WTC11 (cell line): ENCODE measurements around the gene RMI2. TPM values are rescaled to one million over a fixed set of nuclear protein-coding genes. Genes with fewer than 3 reads are reported as not detected.
A peak's percentile ranks its signal among the peaks of the same experiment; 100 is the strongest.

Source experiments
- ATAC-seq: fragments of 200-7000 bp; cut with Tn5 transposase; 2 replicates; pipeline ENCODE4 v1.10.0; 2021; ENCODE audit warnings: mild to moderate bottlenecking, moderate library complexity
- CTCF ChIA-PET: fragments of 300-600 bp; sonication (Branson Sonifier 250); formaldehyde crosslinking; loops from one replicate; lab custom pipeline; 2021; ENCODE audit warnings: antibody characterized with exemption; lab: Charles Lee
- POLR2A ChIA-PET: fragments of 350-600 bp; sonication (Branson Sonifier 250); formaldehyde crosslinking; loops from one replicate; lab custom pipeline; 2021; ENCODE audit warnings: antibody characterized with exemption; lab: Charles Lee
- DNase-seq: peaks from one replicate; pipeline ENCODE4 v3.0.0; 2021; ENCODE audit warnings: low spot score
- H3K27ac Mint-ChIP-seq: 2 replicates; pipeline ENCODE4 v1.8.0; 2021; ENCODE audit warnings: mixed read lengths
- H3K27me3 Mint-ChIP-seq: 2 replicates; pipeline ENCODE4 v1.8.0; 2021; ENCODE audit warnings: low read depth, mild to moderate bottlenecking, moderate library complexity, mixed read lengths
- H3K36me3 Mint-ChIP-seq: 2 replicates; pipeline ENCODE4 v1.8.0; 2021; ENCODE audit warnings: mixed read lengths
- H3K4me1 Mint-ChIP-seq: 2 replicates; pipeline ENCODE4 v1.8.0; 2022; ENCODE audit warnings: mixed read lengths
- H3K4me3 Mint-ChIP-seq: 2 replicates; pipeline ENCODE4 v1.8.0; 2021; ENCODE audit warnings: mild to moderate bottlenecking, moderate library complexity, mixed read lengths
- H3K9me3 Mint-ChIP-seq: 2 replicates; pipeline ENCODE4 v1.8.0; 2021; ENCODE audit warnings: mixed read lengths
- AFF4 ChIP-seq: sonication (generic); formaldehyde crosslinking; IDR thresholded peaks from 2 replicates; pipeline ENCODE4 v1.8.1; 2023; ENCODE audit warnings: mild to moderate bottlenecking, missing genetic modification reagents, borderline replicate concordance
- E2F1 ChIP-seq: sonication (generic); formaldehyde crosslinking; IDR thresholded peaks from 2 replicates; pipeline ENCODE4 v1.8.0; 2022; ENCODE audit warnings: mild to moderate bottlenecking, missing genetic modification reagents
- ERG ChIP-seq: fragments of 250-450 bp; sonication (Bioruptor Pico); IDR thresholded peaks from 2 replicates; pipeline ENCODE4 v1.8.0; 2021; ENCODE audit warnings: mild to moderate bottlenecking
- GRHL2 ChIP-seq: fragments of 250-450 bp; sonication (Bioruptor Pico); IDR thresholded peaks from 2 replicates; pipeline ENCODE4 v1.8.0; 2022; ENCODE audit warnings: mild to moderate bottlenecking, moderate library complexity; ENCODE audit not compliant: insufficient replicate concordance, severe bottlenecking
- IRF1 ChIP-seq: sonication (generic); formaldehyde crosslinking; IDR thresholded peaks from 2 replicates; pipeline ENCODE4 v1.8.0; 2023; ENCODE audit warnings: missing genetic modification reagents
- IRF2 ChIP-seq: sonication (generic); formaldehyde crosslinking; IDR thresholded peaks from 2 replicates; pipeline ENCODE4 v1.8.0; 2022; ENCODE audit warnings: low read depth, missing genetic modification reagents, borderline replicate concordance
- JAZF1 ChIP-seq: fragments of 250-450 bp; sonication (Bioruptor Pico); IDR thresholded peaks from 2 replicates; pipeline ENCODE4 v1.9.0; 2021; ENCODE audit warnings: moderate library complexity, mild to moderate bottlenecking, inconsistent platforms
- NFE2L1 ChIP-seq: sonication (generic); formaldehyde crosslinking; IDR thresholded peaks from 2 replicates; pipeline ENCODE4 v1.8.1; 2023; ENCODE audit warnings: missing genetic modification reagents
- NR1H2 ChIP-seq: sonication (generic); formaldehyde crosslinking; IDR thresholded peaks from 2 replicates; pipeline ENCODE4 v1.9.0; 2021; ENCODE audit warnings: mild to moderate bottlenecking, moderate library complexity, missing genetic modification reagents
- OVOL2 ChIP-seq: fragments of 250-450 bp; sonication (Bioruptor Pico); IDR thresholded peaks from 2 replicates; pipeline ENCODE4 v1.9.0; 2021; ENCODE audit warnings: mild to moderate bottlenecking, borderline replicate concordance
- SP1 ChIP-seq: sonication (generic); formaldehyde crosslinking; conservative IDR thresholded peaks from 2 replicates; pipeline ENCODE4 v1.8.1; 2022; ENCODE audit warnings: missing genetic modification reagents
- TEAD4 ChIP-seq: sonication (generic); formaldehyde crosslinking; IDR thresholded peaks from 2 replicates; pipeline ENCODE4 v1.8.0; 2022; ENCODE audit warnings: mild to moderate bottlenecking, missing genetic modification reagents
- TP53 ChIP-seq: sonication (generic); formaldehyde crosslinking; IDR thresholded peaks from 2 replicates; pipeline ENCODE4 v1.8.1; 2023; ENCODE audit warnings: mild to moderate bottlenecking, missing genetic modification reagents
- ZNF121 ChIP-seq: sonication (generic); formaldehyde crosslinking; IDR thresholded peaks from 2 replicates; pipeline ENCODE4 v1.8.0; 2023; ENCODE audit warnings: missing genetic modification reagents
- total RNA-seq: library from RNA; stranded (reverse); gene quantifications from 3 replicates; pipeline ENCODE4 v1.2.3, GENCODE V29; 2021

RMI2 gene
- total RNA-seq, 1 experiment from 2014 or later: 79.0 TPM

- Mint-ChIP-seq H3K36me3 (peaks cover 7% of the 10 kb centered on the region), H3K27ac (peak overlapping the region; percentile 75), H3K27me3 (no peaks in the 10 kb centered on the region), H3K9me3 (no peaks in the 10 kb centered on the region), H3K4me1 (peaks cover 62% of the 10 kb centered on the region), H3K4me3 (no peak overlapping the region)
- no peak for DNase-seq
- TF ChIP-seq TP53 (CRISPR knock-in tag) (no peak), ZNF121 (CRISPR knock-in tag) (peak; percentile 68; the same call in 1 of the 2 replicates)
- no peak for ATAC-seq
- POLR2A ChIA-PET: interaction anchor here (0.5 to 1.1 kb wide), 2 partner anchors 10 to 71 kb away, joined by 3 to 4 read pairs; no protein-coding TSS in a partner anchor
- CTCF ChIA-PET: interaction anchor here (1.2 kb wide), 1 partner anchor 70 kb away, joined by 6 read pairs; the partner anchor contains the start of gene SOCS1
These were observed 19.0 kb upstream of the RMI2 start for GRCh38 chr16:11326084-11326736.

- Mint-ChIP-seq H3K27ac (peak overlapping the region; percentile 100), H3K9me3 (no peaks in the 10 kb centered on the region), H3K27me3 (no peaks in the 10 kb centered on the region), H3K4me1 (peaks cover 62% of the 10 kb centered on the region), H3K36me3 (peaks cover 10% of the 10 kb centered on the region), H3K4me3 (no peak overlapping the region)
- no peak for TF ChIP-seq JAZF1 (CRISPR knock-in tag)
- no peak for TF ChIP-seq E2F1
- no peak for TF ChIP-seq GRHL2
- no peak for TF ChIP-seq AFF4 (CRISPR knock-in tag)
- no peak for TF ChIP-seq ERG
- TF ChIP-seq NR1H2 (CRISPR knock-in tag): no peak
- no peak for TF ChIP-seq TEAD4 (CRISPR knock-in tag)
- TF ChIP-seq OVOL2 (CRISPR knock-in tag): no peak
- no peak for TF ChIP-seq IRF1 (CRISPR knock-in tag)
- CTCF ChIA-PET: interaction anchor here (1.2 kb wide), 1 partner anchor 70 kb away, joined by 6 read pairs; the partner anchor contains the start of gene SOCS1
- no peak for ATAC-seq
- POLR2A ChIA-PET: interaction anchor here (0.5 to 1.1 kb wide), 2 partner anchors 11 to 71 kb away, joined by 3 to 4 read pairs; no protein-coding TSS in a partner anchor
- DNase-seq: no peak
These were observed 18.5 kb upstream of the RMI2 start for GRCh38 chr16:11326737-11327276.

- Mint-ChIP-seq H3K36me3 (peaks cover 10% of the 10 kb centered on the region), H3K4me1 (peaks cover 59% of the 10 kb centered on the region), H3K9me3 (no peaks in the 10 kb centered on the region), H3K27me3 (no peaks in the 10 kb centered on the region), H3K4me3 (peak overlapping the region; percentile 23), H3K27ac (peak overlapping the region; percentile 100)
- DNase-seq (no peak), ATAC-seq (peak; percentile 14)
- POLR2A ChIA-PET: interaction anchor here (1.1 to 3.0 kb wide), 3 partner anchors 11 to 72 kb away, joined by 3 to 24 read pairs (median 16); partner anchors contain the start of gene SOCS1
- TF ChIP-seq NFE2L1 (CRISPR knock-in tag) (0 out of 2 replicates have a peak, but pooled peaks have one; percentile 15), SP1 (CRISPR knock-in tag) (peak; percentile 29; the same call in 1 of the 2 replicates), IRF2 (no peak)
- CTCF ChIA-PET: interaction anchor here (1.2 to 3.1 kb wide), 3 partner anchors 29 to 71 kb away, joined by 3 to 15 read pairs (median 6); partner anchors contain the start of gene SOCS1
These were observed 17.7 kb upstream of the RMI2 start for GRCh38 chr16:11327277-11328171.
